H1 (cell line): ENCODE results near the gene HDDC3. TPM values are rescaled to one million over a fixed set of nuclear protein-coding genes. Genes with fewer than 3 reads are reported as not detected.

Experiments used
- ATF3 ChIP-seq: IDR thresholded peaks from 2 replicates; pipeline ENCODE4 v1.6.1; 2011; ENCODE audit warnings: low read depth, mild to moderate bottlenecking, low read length; ENCODE audit not compliant: insufficient read depth
- GTF2F1 ChIP-seq: IDR thresholded peaks from 2 replicates; pipeline ENCODE4 v1.6.1; 2012; ENCODE audit warnings: low read depth, low read length, improper control_type of control experiment, borderline replicate concordance
- NANOG ChIP-seq: IDR thresholded peaks from 2 replicates; pipeline ENCODE4 v1.6.1; 2011; ENCODE audit warnings: low read length, low read depth, mild to moderate bottlenecking, inconsistent platforms; ENCODE audit not compliant: insufficient read depth, poor library complexity, severe bottlenecking
- POLR2AphosphoS5 ChIP-seq: IDR thresholded peaks from 2 replicates; pipeline ENCODE4 v1.6.1; 2011; ENCODE audit warnings: low read depth, low read length
- SIN3A ChIP-seq, 2 experiments: IDR thresholded peaks in 1 of 2; conservative IDR thresholded peaks in 1 of 2; 2 replicates each; pipeline ENCODE4 v1.6.1; 2011 to 2012; ENCODE audit warnings: low read length in 2 of 2, improper control_type of control experiment in 1 of 2, low read depth in 1 of 2, mild to moderate bottlenecking in 1 of 2
- polyA plus RNA-seq, 7 experiments: library from polyadenylated mRNA; depleted of rRNA in 3 of 7; stranded (reverse) in 5 of 7; unstranded in 2 of 7; fragments of >200 nt in 5 of 7; fragments of 200-250 nt in 2 of 7; gene quantifications; 1 replicate in 5 of 7; 2 replicates in 1 of 7; 4 replicates in 1 of 7; pipeline versions ENCODE4 v1.2.1 to v1.2.3, GENCODE V29; 2011 to 2013; ENCODE audit warnings: missing spikeins in 2 of 7, mixed read lengths in 2 of 7
- total RNA-seq: library from RNA; stranded (reverse); fragmentation: NEBNext Ultra II Directional; extraction: Animal tissue kit (Norgen Biotek cat#: 25700); gene quantifications from 2 replicates; pipeline ENCODE4 v1.2.1, GENCODE V29; 2021

The HDDC3 gene
- total and polyA plus RNA-seq, 2 of the 8 experiments (the other 6 are each of a cell fraction or from before 2014, with no cell fraction given), result 16.3 to 16.5 TPM

GRCh38 chr15:90982135-90982534, 49.8 kb upstream of the HDDC3 start (continued):
- no peak for TF ChIP-seq NANOG
- no peak for TF ChIP-seq ATF3
- no peak for TF ChIP-seq GTF2F1
- no peak for TF ChIP-seq POLR2AphosphoS5
- TF ChIP-seq SIN3A (conservative IDR thresholded peaks at IDR 0.05 in 1 of 2, IDR thresholded peaks at IDR 0.05 in 1 of 2; ENCODE audit: low read depth in 1 of 2, low read length in 2 of 2), result no peak
